HuH-7 (cell line): ENCODE results near the gene P2RY8.
A peak's percentile ranks its signal among the peaks of the same experiment; 100 is the strongest.
"Not testable (repeated sequence)": the region's sequence is repeated elsewhere in the genome, so short reads cannot be mapped to it uniquely, and the experiment has no call there.

Experiments used
- DNase-seq: peaks from one replicate; pipeline ENCODE4 v3.0.0; 2011; ENCODE audit warnings: low spot score

P2RY8 gene

GRCh38 chrX:1486749-1487361, 50.1 kb downstream of the P2RY8 start:
- no peak for DNase-seq

GRCh38 chrX:1486177-1486576, 50.8 kb downstream of the P2RY8 start:
- no peak for DNase-seq

GRCh38 chrX:1485033-1485432, 52.0 kb downstream of the P2RY8 start:
- no peak for DNase-seq

GRCh38 chrX:1484638-1485019, 52.4 kb downstream of the P2RY8 start:
- DNase-seq = no peak

- no peak for DNase-seq
Measured at GRCh38 chrX:1483843-1484637, 52.9 kb downstream of the P2RY8 start.

- not testable (repeated sequence) for DNase-seq
Measured at GRCh38 chrX:1482530-1482928, 54.5 kb downstream of the P2RY8 start.

GRCh38 chrX:1481636-1482529, 55.1 kb downstream of the P2RY8 start:
- peak; percentile 44 for DNase-seq

- DNase-seq = no peak
Measured at GRCh38 chrX:1480082-1480785, 56.8 kb downstream of the P2RY8 start.

GRCh38 chrX:1477801-1478458, 59.1 kb downstream of the P2RY8 start:
- no peak for DNase-seq

GRCh38 chrX:1477229-1477628, 59.8 kb downstream of the P2RY8 start:
- DNase-seq = no peak

- no peak for DNase-seq
Measured at GRCh38 chrX:1476682-1477081, 60.3 kb downstream of the P2RY8 start.

GRCh38 chrX:1475881-1476280, 61.1 kb downstream of the P2RY8 start:
- DNase-seq = no peak

GRCh38 chrX:1475481-1475880, 61.5 kb downstream of the P2RY8 start:
- no peak for DNase-seq

- not testable (repeated sequence) for DNase-seq
Measured at GRCh38 chrX:1474593-1474992, 62.4 kb downstream of the P2RY8 start.

GRCh38 chrX:1472975-1473374, 64.0 kb downstream of the P2RY8 start:
- no peak for DNase-seq

- DNase-seq = no peak
Measured at GRCh38 chrX:1468250-1468772, 68.7 kb downstream of the P2RY8 start.

GRCh38 chrX:1466971-1467561, 69.9 kb downstream of the P2RY8 start:
- DNase-seq = no peak

- no peak for DNase-seq
Measured at GRCh38 chrX:1466232-1466661, 70.7 kb downstream of the P2RY8 start.

- no peak for DNase-seq
Measured at GRCh38 chrX:1465286-1466231, 71.4 kb downstream of the P2RY8 start.

GRCh38 chrX:1464971-1465285, 72.1 kb downstream of the P2RY8 start:
- no peak for DNase-seq
